ENCODE data around the gene MAT2B. TPM values are rescaled to one million over a fixed set of nuclear protein-coding genes. Genes with fewer than 3 reads are reported as not detected.

The MAT2B gene
- polyA plus RNA-seq, 1 experiment = 86.4 TPM

GRCh38 chr5:163561339-163561738 is 55.9 kb downstream of the MAT2B start:
- H3K4me3 ChIP-seq (ENCODE audit: low read depth, low read length) = no peak overlapping the region
- TF ChIP-seq CTCF (IDR thresholded peaks at IDR 0.05; ENCODE audit: low read depth, low read length) = no peak
- H3K27me3 ChIP-seq (ENCODE audit: control insufficient read depth, insufficient read depth, low read length) = no peaks in the 10 kb centered on the region
- H3K9me3 ChIP-seq (ENCODE audit: control insufficient read depth, insufficient read depth, low read length) = no peaks in the 10 kb centered on the region
- POLR2A ChIA-PET = no interaction called here
- no peak for DNase-seq (ENCODE audit: low read depth, low spot score)
- no peak overlapping the region for H3K27ac ChIP-seq (ENCODE audit: low read depth, low read length)
- CTCF ChIA-PET = interaction anchor here (1.2 to 13.4 kb wide), 3 partner anchors 134 to 943 kb away, joined by 4 to 142 read pairs (median 5); no protein-coding TSS in a partner anchor

GRCh38 chr5:163562071-163562470 is 56.7 kb downstream of the MAT2B start:
- no peak overlapping the region for H3K27ac ChIP-seq (ENCODE audit: low read depth, low read length)
- TF ChIP-seq CTCF (IDR thresholded peaks at IDR 0.05; ENCODE audit: low read depth, low read length) = no peak
- no peaks in the 10 kb centered on the region for H3K27me3 ChIP-seq (ENCODE audit: control insufficient read depth, insufficient read depth, low read length)
- POLR2A ChIA-PET = no interaction called here
- no peak overlapping the region for H3K4me3 ChIP-seq (ENCODE audit: low read depth, low read length)
- DNase-seq (ENCODE audit: low read depth, low spot score) = no peak
- CTCF ChIA-PET = interaction anchor here (0.9 to 13.4 kb wide), 4 partner anchors 133 to 942 kb away, joined by 3 to 142 read pairs (median 4); no protein-coding TSS in a partner anchor
- H3K9me3 ChIP-seq (ENCODE audit: control insufficient read depth, insufficient read depth, low read length) = no peaks in the 10 kb centered on the region

DNA sequence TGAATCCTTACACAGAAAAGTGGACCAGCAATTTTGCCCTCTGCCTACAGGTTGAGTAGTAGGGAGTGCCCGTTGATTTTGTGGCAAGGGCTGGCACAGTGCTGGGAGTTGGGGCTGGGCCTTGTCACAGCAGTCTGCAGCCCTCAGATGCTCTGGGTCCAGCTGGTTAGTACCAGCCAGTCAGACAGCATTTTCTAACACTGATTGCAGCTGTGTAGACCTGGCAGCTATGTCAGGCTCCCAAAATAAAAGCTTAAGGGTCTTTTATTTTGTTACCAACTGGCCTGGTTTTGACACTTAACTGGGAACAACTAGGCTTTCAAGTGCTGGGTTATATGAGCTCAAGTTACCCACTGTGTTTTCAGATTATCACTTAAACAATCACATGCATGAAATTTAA is 57.7 kb downstream of the MAT2B start:
- Histone ChIP-seq H3K27ac (ENCODE audit: low read depth, low read length) (no peak overlapping the region), H3K27me3 (ENCODE audit: control insufficient read depth, insufficient read depth, low read length) (no peaks in the 10 kb centered on the region), H3K4me3 (ENCODE audit: low read depth, low read length) (no peak overlapping the region), H3K9me3 (ENCODE audit: control insufficient read depth, insufficient read depth, low read length) (no peaks in the 10 kb centered on the region)
- no peak for DNase-seq (ENCODE audit: low read depth, low spot score)
- ChIA-PET POLR2A (no interaction called here), CTCF (interaction anchor here (0.9 to 13.4 kb wide), 4 partner anchors 149 to 941 kb away, joined by 3 to 142 read pairs (median 8); no protein-coding TSS in a partner anchor)
- no peak for TF ChIP-seq CTCF (IDR thresholded peaks at IDR 0.05; ENCODE audit: low read depth, low read length)

- no peak for TF ChIP-seq CTCF (IDR thresholded peaks at IDR 0.05; ENCODE audit: low read depth, low read length)
- Histone ChIP-seq H3K27me3 (ENCODE audit: control insufficient read depth, insufficient read depth, low read length) (no peaks in the 10 kb centered on the region), H3K27ac (ENCODE audit: low read depth, low read length) (no peak overlapping the region), H3K9me3 (ENCODE audit: control insufficient read depth, insufficient read depth, low read length) (no peaks in the 10 kb centered on the region), H3K4me3 (ENCODE audit: low read depth, low read length) (no peak overlapping the region)
- ChIA-PET POLR2A (no interaction called here), CTCF (interaction anchor here (0.6 to 13.4 kb wide), 11 partner anchors 8 to 1648 kb away, joined by 3 to 142 read pairs (median 3); no protein-coding TSS in a partner anchor)
- no peak for DNase-seq (ENCODE audit: low read depth, low spot score)
Measured at GRCh38 chr5:163563880-163564279, 58.5 kb downstream of the MAT2B start.

DNA sequence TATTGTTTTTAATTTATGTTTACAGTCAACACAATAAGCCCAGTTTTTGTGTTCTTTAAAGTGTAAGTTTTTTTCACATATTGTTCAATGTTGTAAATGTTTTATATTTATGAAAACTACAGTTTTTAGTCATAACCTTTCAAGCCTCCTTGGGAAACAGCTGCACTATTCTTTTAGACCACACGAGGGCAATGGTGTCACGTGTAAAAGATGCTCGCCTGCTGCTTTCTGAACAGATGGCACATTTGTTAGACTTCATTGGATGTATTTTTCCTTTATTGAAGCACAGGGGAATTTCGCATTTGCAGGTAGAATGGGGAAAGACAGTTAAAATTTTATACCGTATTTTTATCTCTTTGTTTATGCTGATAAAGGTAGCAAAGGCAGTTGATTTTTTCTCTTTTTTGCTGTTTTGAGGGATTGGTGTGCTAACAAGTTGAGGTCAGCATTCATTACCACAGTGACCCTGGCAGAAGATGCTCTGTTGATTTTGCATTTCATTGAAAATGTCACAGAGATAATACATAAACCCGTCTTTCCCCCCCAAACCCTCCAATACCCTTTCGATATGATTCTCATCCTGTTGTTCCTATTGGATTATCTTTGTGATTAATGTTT is 59.0 kb downstream of the MAT2B start:
- POLR2A ChIA-PET = no interaction called here
- peak; percentile 24 for DNase-seq (ENCODE audit: low read depth, low spot score)
- peak; percentile 88 for TF ChIP-seq CTCF (IDR thresholded peaks at IDR 0.05; ENCODE audit: low read depth, low read length)
- Histone ChIP-seq H3K4me3 (ENCODE audit: low read depth, low read length) (no peak overlapping the region), H3K27ac (ENCODE audit: low read depth, low read length) (no peak overlapping the region), H3K27me3 (ENCODE audit: control insufficient read depth, insufficient read depth, low read length) (no peaks in the 10 kb centered on the region), H3K9me3 (ENCODE audit: control insufficient read depth, insufficient read depth, low read length) (no peaks in the 10 kb centered on the region)
- CTCF ChIA-PET = interaction anchor here (0.6 to 13.4 kb wide), 17 partner anchors 7 to 1648 kb away, joined by 3 to 142 read pairs (median 3); no protein-coding TSS in a partner anchor
